ENCODE results near the gene PGC.

Gene PGC

GRCh38 chr6:41721414-41721813 lies 25.8 kb downstream of the PGC start:
- Histone ChIP-seq H3K4me3 (ENCODE audit: control insufficient read depth in 1 of 7, extremely low read depth in 1 of 7, insufficient read depth in 4 of 7, low read depth in 2 of 7, low read length in 6 of 7) (no peak overlapping the region), H3K36me3 (ENCODE audit: control insufficient read depth in 4 of 4, insufficient read depth in 4 of 4, low read length in 3 of 4) (peaks cover 0 to 2% (median 0%) of the 10 kb centered on the region in 4 experiments), H3K4me1 (ENCODE audit: control extremely low read depth in 1 of 4, control insufficient read depth in 4 of 4, insufficient read depth in 4 of 4, low read length in 3 of 4) (peaks cover 4 to 44% (median 29%) of the 10 kb centered on the region in 4 experiments), H3K27ac (ENCODE audit: insufficient read depth in 1 of 2, low read depth in 1 of 2, low read length in 2 of 2, poor library complexity in 1 of 2, severe bottlenecking in 2 of 2) (no peak overlapping the region), H3K9me3 (ENCODE audit: control extremely low read depth in 1 of 5, control insufficient read depth in 4 of 5, insufficient read depth in 2 of 5, low read depth in 1 of 5, low read length in 4 of 5) (no peaks in the 10 kb centered on the region), H3K27me3 (replicated peaks in 2 of 5; ENCODE audit: control insufficient read depth in 4 of 5, insufficient read depth in 5 of 5, low read length in 4 of 5) (no peaks in the 10 kb centered on the region)
- ChIA-PET POLR2A (no interaction called here), CTCF (interaction anchor here (0.9 to 7.5 kb wide), 7 partner anchors 8 to 38 kb away, joined by 4 to 76 read pairs (median 10); no protein-coding TSS in a partner anchor)
- 100% methylated on average over 3 of the region's 3 CpGs for WGBS (ENCODE audit: insufficient coverage)
- DNase-seq, result no peak

GRCh38 chr6:41720783-41721182 lies 26.4 kb downstream of the PGC start:
- Histone ChIP-seq H3K36me3 (ENCODE audit: control insufficient read depth in 4 of 4, insufficient read depth in 4 of 4, low read length in 3 of 4) (peaks cover 0 to 2% (median 0%) of the 10 kb centered on the region in 4 experiments), H3K9me3 (ENCODE audit: control extremely low read depth in 1 of 5, control insufficient read depth in 4 of 5, insufficient read depth in 2 of 5, low read depth in 1 of 5, low read length in 4 of 5) (no peaks in the 10 kb centered on the region), H3K4me3 (ENCODE audit: control insufficient read depth in 1 of 7, extremely low read depth in 1 of 7, insufficient read depth in 4 of 7, low read depth in 2 of 7, low read length in 6 of 7) (no peak overlapping the region), H3K4me1 (ENCODE audit: control extremely low read depth in 1 of 4, control insufficient read depth in 4 of 4, insufficient read depth in 4 of 4, low read length in 3 of 4) (peaks cover 4 to 50% (median 29%) of the 10 kb centered on the region in 4 experiments), H3K27me3 (replicated peaks in 2 of 5; ENCODE audit: control insufficient read depth in 4 of 5, insufficient read depth in 5 of 5, low read length in 4 of 5) (no peaks in the 10 kb centered on the region), H3K27ac (ENCODE audit: insufficient read depth in 1 of 2, low read depth in 1 of 2, low read length in 2 of 2, poor library complexity in 1 of 2, severe bottlenecking in 2 of 2) (no peak overlapping the region)
- DNase-seq, result no peak
- 100% methylated on average over 1 of the region's 2 CpGs for WGBS (ENCODE audit: insufficient coverage)
- ChIA-PET POLR2A (no interaction called here), CTCF (interaction anchor here (2.7 to 7.5 kb wide), 3 partner anchors 9 to 15 kb away, joined by 7 to 76 read pairs (median 10); no protein-coding TSS in a partner anchor)

GRCh38 chr6:41720262-41720620 lies 27.0 kb downstream of the PGC start:
- H3K9me3 ChIP-seq (ENCODE audit: control extremely low read depth in 1 of 5, control insufficient read depth in 4 of 5, insufficient read depth in 2 of 5, low read depth in 1 of 5, low read length in 4 of 5), result no peaks in the 10 kb centered on the region
- H3K4me3 ChIP-seq (ENCODE audit: control insufficient read depth in 1 of 7, extremely low read depth in 1 of 7, insufficient read depth in 4 of 7, low read depth in 2 of 7, low read length in 6 of 7), result no peak overlapping the region
- no peaks in the 10 kb centered on the region for H3K27me3 ChIP-seq (replicated peaks in 2 of 5; ENCODE audit: control insufficient read depth in 4 of 5, insufficient read depth in 5 of 5, low read length in 4 of 5)
- peaks cover 4 to 51% (median 27%) of the 10 kb centered on the region in 4 experiments for H3K4me1 ChIP-seq (ENCODE audit: control extremely low read depth in 1 of 4, control insufficient read depth in 4 of 4, insufficient read depth in 4 of 4, low read length in 3 of 4)
- no peak overlapping the region for H3K27ac ChIP-seq (ENCODE audit: insufficient read depth in 1 of 2, low read depth in 1 of 2, low read length in 2 of 2, poor library complexity in 1 of 2, severe bottlenecking in 2 of 2)
- no peak for DNase-seq
- ChIA-PET POLR2A (interaction anchor here (0.6 kb wide), 1 partner anchor 44 kb away, joined by 3 read pairs; no protein-coding TSS in a partner anchor), CTCF (interaction anchor here (1.6 to 7.5 kb wide), 4 partner anchors 10 to 56 kb away, joined by 5 to 76 read pairs (median 8); no protein-coding TSS in a partner anchor)
- H3K36me3 ChIP-seq (ENCODE audit: control insufficient read depth in 4 of 4, insufficient read depth in 4 of 4, low read length in 3 of 4), result peaks cover 0 to 2% (median 0%) of the 10 kb centered on the region in 4 experiments
- WGBS (ENCODE audit: insufficient coverage), result 94% methylated on average over 3 of the region's 3 CpGs

GRCh38 chr6:41719436-41720261 lies 27.5 kb downstream of the PGC start:
- H3K36me3 ChIP-seq (ENCODE audit: control insufficient read depth in 4 of 4, insufficient read depth in 4 of 4, low read length in 3 of 4), result peaks cover 0 to 2% (median 0%) of the 10 kb centered on the region in 4 experiments
- no peak overlapping the region for H3K4me3 ChIP-seq (ENCODE audit: control insufficient read depth in 1 of 7, extremely low read depth in 1 of 7, insufficient read depth in 4 of 7, low read depth in 2 of 7, low read length in 6 of 7)
- WGBS (ENCODE audit: insufficient coverage), result 100% methylated on average over 3 of the region's 7 CpGs
- CTCF ChIA-PET, result interaction anchor here (1.6 to 7.5 kb wide), 4 partner anchors 10 to 56 kb away, joined by 5 to 76 read pairs (median 8); no protein-coding TSS in a partner anchor
- DNase-seq, result no peak
- peaks cover 0 to 45% (median 21%) of the 10 kb centered on the region in 4 experiments for H3K4me1 ChIP-seq (ENCODE audit: control extremely low read depth in 1 of 4, control insufficient read depth in 4 of 4, insufficient read depth in 4 of 4, low read length in 3 of 4)
- no peak overlapping the region for H3K27ac ChIP-seq (ENCODE audit: insufficient read depth in 1 of 2, low read depth in 1 of 2, low read length in 2 of 2, poor library complexity in 1 of 2, severe bottlenecking in 2 of 2)
- H3K9me3 ChIP-seq (ENCODE audit: control extremely low read depth in 1 of 5, control insufficient read depth in 4 of 5, insufficient read depth in 2 of 5, low read depth in 1 of 5, low read length in 4 of 5), result no peaks in the 10 kb centered on the region
- POLR2A ChIA-PET, result interaction anchor here (0.6 kb wide), 1 partner anchor 43 kb away, joined by 3 read pairs; no protein-coding TSS in a partner anchor
- no peaks in the 10 kb centered on the region for H3K27me3 ChIP-seq (replicated peaks in 2 of 5; ENCODE audit: control insufficient read depth in 4 of 5, insufficient read depth in 5 of 5, low read length in 4 of 5)

GRCh38 chr6:41718828-41719227 lies 28.4 kb downstream of the PGC start:
- no peak overlapping the region for H3K4me3 ChIP-seq (ENCODE audit: control insufficient read depth in 1 of 7, extremely low read depth in 1 of 7, insufficient read depth in 4 of 7, low read depth in 2 of 7, low read length in 6 of 7)
- no peaks in the 10 kb centered on the region for H3K9me3 ChIP-seq (ENCODE audit: control extremely low read depth in 1 of 5, control insufficient read depth in 4 of 5, insufficient read depth in 2 of 5, low read depth in 1 of 5, low read length in 4 of 5)
- H3K27me3 ChIP-seq (replicated peaks in 2 of 5; ENCODE audit: control insufficient read depth in 4 of 5, insufficient read depth in 5 of 5, low read length in 4 of 5), result no peaks in the 10 kb centered on the region
- H3K27ac ChIP-seq (ENCODE audit: insufficient read depth in 1 of 2, low read depth in 1 of 2, low read length in 2 of 2, poor library complexity in 1 of 2, severe bottlenecking in 2 of 2), result no peak overlapping the region
- ChIA-PET POLR2A (no interaction called here), CTCF (interaction anchor here (1.6 to 7.5 kb wide), 4 partner anchors 11 to 57 kb away, joined by 5 to 76 read pairs (median 8); no protein-coding TSS in a partner anchor)
- WGBS (ENCODE audit: insufficient coverage), result 81% methylated on average over 3 of the region's 5 CpGs
- H3K36me3 ChIP-seq (ENCODE audit: control insufficient read depth in 4 of 4, insufficient read depth in 4 of 4, low read length in 3 of 4), result peaks cover 0 to 2% (median 0%) of the 10 kb centered on the region in 4 experiments
- no peak for DNase-seq
- peaks cover 0 to 41% (median 13%) of the 10 kb centered on the region in 4 experiments for H3K4me1 ChIP-seq (ENCODE audit: control extremely low read depth in 1 of 4, control insufficient read depth in 4 of 4, insufficient read depth in 4 of 4, low read length in 3 of 4)

DNA sequence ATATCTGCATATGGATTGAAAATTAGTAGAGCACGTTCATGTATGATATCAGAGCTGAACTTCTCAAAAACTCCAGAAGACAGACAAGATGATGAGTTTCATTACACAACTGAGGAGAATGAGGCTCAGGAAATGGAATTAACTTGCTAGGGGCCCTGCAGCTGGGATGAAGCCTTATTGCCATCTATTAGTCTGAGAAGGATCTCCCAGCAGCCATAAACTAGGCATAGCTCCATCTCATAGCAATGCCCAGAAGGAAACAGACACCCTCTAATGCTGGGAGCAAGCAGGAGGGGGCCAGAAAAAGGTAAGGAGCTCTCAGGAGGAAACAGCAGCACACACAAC lies 29.8 kb downstream of the PGC start:
- H3K4me1 ChIP-seq (ENCODE audit: control extremely low read depth in 1 of 4, control insufficient read depth in 4 of 4, insufficient read depth in 4 of 4, low read length in 3 of 4), result peaks cover 0 to 41% (median 2%) of the 10 kb centered on the region in 4 experiments
- no peak for DNase-seq
- H3K9me3 ChIP-seq (ENCODE audit: control extremely low read depth in 1 of 5, control insufficient read depth in 4 of 5, insufficient read depth in 2 of 5, low read depth in 1 of 5, low read length in 4 of 5), result no peaks in the 10 kb centered on the region
- ChIA-PET CTCF (interaction anchor here (0.8 to 1.6 kb wide), 6 partner anchors 11 to 58 kb away, joined by 3 to 4 read pairs (median 4); no protein-coding TSS in a partner anchor), POLR2A (interaction anchor here (0.6 kb wide), 1 partner anchor 589 kb away, joined by 3 read pairs; no protein-coding TSS in a partner anchor)
- no peaks in the 10 kb centered on the region for H3K27me3 ChIP-seq (replicated peaks in 2 of 5; ENCODE audit: control insufficient read depth in 4 of 5, insufficient read depth in 5 of 5, low read length in 4 of 5)
- no peak overlapping the region for H3K4me3 ChIP-seq (ENCODE audit: control insufficient read depth in 1 of 7, extremely low read depth in 1 of 7, insufficient read depth in 4 of 7, low read depth in 2 of 7, low read length in 6 of 7)
- no peak overlapping the region for H3K27ac ChIP-seq (ENCODE audit: insufficient read depth in 1 of 2, low read depth in 1 of 2, low read length in 2 of 2, poor library complexity in 1 of 2, severe bottlenecking in 2 of 2)
- 100% methylated on average over 1 of the region's 1 CpG for WGBS (ENCODE audit: insufficient coverage)
- peaks cover 0 to 2% (median 0%) of the 10 kb centered on the region in 4 experiments for H3K36me3 ChIP-seq (ENCODE audit: control insufficient read depth in 4 of 4, insufficient read depth in 4 of 4, low read length in 3 of 4)

All from common myeloid progenitor, CD34-positive (primary cell).